Neutrophil (primary cell): Measurements from ENCODE around the gene PDZD7.
"Not testable (repeated sequence)": the region's sequence is repeated elsewhere in the genome, so short reads cannot be mapped to it uniquely, and the experiment has no call there.

Source experiments
- H3K27ac ChIP-seq: fragments of 200-600 bp; sonication (generic); 2 replicates; pipeline ENCODE4 v1.5.1; 2016; ENCODE audit warnings: mild to moderate bottlenecking, moderate library complexity
- H3K27me3 ChIP-seq: fragments of 200-600 bp; sonication (generic); 2 replicates; pipeline ENCODE4 v1.6.0; 2016; ENCODE audit warnings: mild to moderate bottlenecking
- H3K36me3 ChIP-seq: fragments of 200-600 bp; sonication (generic); 2 replicates; pipeline ENCODE4 v1.5.1; 2017
- H3K4me1 ChIP-seq, 2 experiments: fragments of 200-600 bp in 1 of 2; sonication (generic) in 1 of 2; 1 replicate in 1 of 2; 2 replicates in 1 of 2; pipeline versions ENCODE4 v1.5.1 to v1.6.1; 2013 to 2016; ENCODE audit warnings: low read depth in 1 of 2, low read length in 1 of 2, mild to moderate bottlenecking in 1 of 2, moderate library complexity in 1 of 2; ENCODE audit not compliant: control insufficient read depth in 1 of 2, insufficient read depth in 1 of 2
- H3K4me3 ChIP-seq, 2 experiments: fragments of 200-600 bp in 1 of 2; sonication (generic) in 1 of 2; 1 replicate in 1 of 2; 2 replicates in 1 of 2; pipeline ENCODE4 v1.5.1; 2013 to 2016; ENCODE audit warnings: low read depth in 1 of 2, low read length in 1 of 2, mild to moderate bottlenecking in 1 of 2, moderate library complexity in 1 of 2
- H3K9me3 ChIP-seq: fragments of 200-600 bp; sonication (generic); 2 replicates; pipeline ENCODE4 v1.5.1; 2016
- CTCF ChIP-seq: fragments of 200-600 bp; sonication (generic); IDR thresholded peaks from 2 replicates; pipeline ENCODE4 v1.5.1; 2016; ENCODE audit warnings: antibody characterized with exemption

PDZD7 gene

GRCh38 chr10:100977436-100977835 is 53.5 kb downstream of the PDZD7 start:
- Histone ChIP-seq H3K36me3 (peaks cover 32% of the 10 kb centered on the region), H3K27me3 (no peaks in the 10 kb centered on the region), H3K4me3 (no peak overlapping the region), H3K27ac (no peak overlapping the region), H3K9me3 (no peaks in the 10 kb centered on the region), H3K4me1 (no peaks in the 10 kb centered on the region)
- TF ChIP-seq CTCF: no peak

GRCh38 chr10:100976906-100977305 is 54.0 kb downstream of the PDZD7 start:
- H3K4me3 ChIP-seq: no peak overlapping the region
- no peaks in the 10 kb centered on the region for H3K9me3 ChIP-seq
- no peaks in the 10 kb centered on the region for H3K4me1 ChIP-seq
- no peaks in the 10 kb centered on the region for H3K27me3 ChIP-seq
- no peak for TF ChIP-seq CTCF
- H3K36me3 ChIP-seq: peaks cover 32% of the 10 kb centered on the region
- H3K27ac ChIP-seq: no peak overlapping the region

GRCh38 chr10:100975397-100975796 is 55.5 kb downstream of the PDZD7 start:
- Histone ChIP-seq H3K36me3 (peaks cover 19% of the 10 kb centered on the region), H3K27me3 (peaks cover 14% of the 10 kb centered on the region)
- not testable (repeated sequence) for H3K4me3 ChIP-seq, H3K27ac ChIP-seq, H3K9me3 ChIP-seq, H3K4me1 ChIP-seq

GRCh38 chr10:100972904-100973535 is 57.9 kb downstream of the PDZD7 start:
- Histone ChIP-seq H3K27me3 (peaks cover 38% of the 10 kb centered on the region), H3K4me1 (peaks cover 5 to 13% of the 10 kb centered on the region in 2 experiments), H3K9me3 (no peaks in the 10 kb centered on the region), H3K27ac (no peak overlapping the region), H3K4me3 (no peak overlapping the region), H3K36me3 (no peaks in the 10 kb centered on the region)
- TF ChIP-seq CTCF: no peak

- H3K36me3 ChIP-seq: no peaks in the 10 kb centered on the region
- no peak overlapping the region for H3K4me3 ChIP-seq
- H3K9me3 ChIP-seq: no peaks in the 10 kb centered on the region
- no peak overlapping the region for H3K27ac ChIP-seq
- H3K27me3 ChIP-seq: peaks cover 40% of the 10 kb centered on the region
- TF ChIP-seq CTCF: no peak
- H3K4me1 ChIP-seq: peaks cover 5 to 13% of the 10 kb centered on the region in 2 experiments
Measured at GRCh38 chr10:100972115-100972903, 58.6 kb downstream of the PDZD7 start.
